Tibial nerve (tissue), 4 donors: ENCODE data around the gene FASTKD1.

Source experiments
- EP300 ChIP-seq, 2 donors: sonication (generic); formaldehyde crosslinking; IDR thresholded peaks; one replicate each; pipeline ENCODE4 v1.6.1; 2017; ENCODE audit warnings: antibody characterized with exemption in 2 of 2, mild to moderate bottlenecking in 1 of 2
- TF ChIP-seq, protein P1 (sequence below), 5 experiments: fragments of 200-600 bp in 3 of 5; fragments of 450-650 bp in 2 of 5; sonication (generic) in 3 of 5; IDR thresholded peaks; one replicate each; pipeline ENCODE4 v1.5.1; 2016 to 2019; ENCODE audit warnings: antibody characterized with exemption in 5 of 5, mild to moderate bottlenecking in 3 of 5, moderate library complexity in 2 of 5

DNA sequence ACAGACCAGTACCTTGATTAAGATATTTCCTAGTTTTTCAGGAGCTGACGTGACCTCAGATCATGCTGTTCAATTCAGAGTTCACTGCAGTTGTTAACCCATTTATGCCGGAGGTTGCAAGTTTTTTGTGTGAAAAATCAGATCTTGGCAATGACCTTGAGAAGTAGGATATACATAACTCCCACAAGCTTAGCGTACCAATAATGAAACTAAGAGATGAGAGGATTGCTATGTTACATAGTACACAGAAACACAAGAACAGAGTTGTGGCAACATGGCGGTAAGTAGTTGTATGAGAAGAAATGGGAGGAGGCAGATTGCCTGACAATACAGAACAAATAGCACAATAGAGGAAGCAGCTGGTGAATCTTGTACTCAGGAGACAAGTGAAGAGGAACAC is 49.6 kb upstream of the FASTKD1 start:
- TF ChIP-seq, protein P1, sequence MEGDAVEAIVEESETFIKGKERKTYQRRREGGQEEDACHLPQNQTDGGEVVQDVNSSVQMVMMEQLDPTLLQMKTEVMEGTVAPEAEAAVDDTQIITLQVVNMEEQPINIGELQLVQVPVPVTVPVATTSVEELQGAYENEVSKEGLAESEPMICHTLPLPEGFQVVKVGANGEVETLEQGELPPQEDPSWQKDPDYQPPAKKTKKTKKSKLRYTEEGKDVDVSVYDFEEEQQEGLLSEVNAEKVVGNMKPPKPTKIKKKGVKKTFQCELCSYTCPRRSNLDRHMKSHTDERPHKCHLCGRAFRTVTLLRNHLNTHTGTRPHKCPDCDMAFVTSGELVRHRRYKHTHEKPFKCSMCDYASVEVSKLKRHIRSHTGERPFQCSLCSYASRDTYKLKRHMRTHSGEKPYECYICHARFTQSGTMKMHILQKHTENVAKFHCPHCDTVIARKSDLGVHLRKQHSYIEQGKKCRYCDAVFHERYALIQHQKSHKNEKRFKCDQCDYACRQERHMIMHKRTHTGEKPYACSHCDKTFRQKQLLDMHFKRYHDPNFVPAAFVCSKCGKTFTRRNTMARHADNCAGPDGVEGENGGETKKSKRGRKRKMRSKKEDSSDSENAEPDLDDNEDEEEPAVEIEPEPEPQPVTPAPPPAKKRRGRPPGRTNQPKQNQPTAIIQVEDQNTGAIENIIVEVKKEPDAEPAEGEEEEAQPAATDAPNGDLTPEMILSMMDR (IDR thresholded peaks at IDR 0.05): no peak
- TF ChIP-seq EP300 (IDR thresholded peaks at IDR 0.05): no peak
